ENCODE measurements around the gene INMT.

The INMT gene

GRCh38 chr7:30802812-30803211 lies 50.9 kb downstream of the INMT start:
- H3K27ac ChIP-seq, result no peak overlapping the region
- TF ChIP-seq CTCF (conservative IDR thresholded peaks at IDR 0.05), result no peak

GRCh38 chr7:30804078-30804661 lies 52.2 kb downstream of the INMT start:
- no peak for TF ChIP-seq CTCF (conservative IDR thresholded peaks at IDR 0.05)
- no peak overlapping the region for H3K27ac ChIP-seq

- TF ChIP-seq CTCF (conservative IDR thresholded peaks at IDR 0.05), result no peak
- no peak overlapping the region for H3K27ac ChIP-seq
Measured at GRCh38 chr7:30805081-30805691, 53.3 kb downstream of the INMT start.

GRCh38 chr7:30805931-30806330 lies 54.0 kb downstream of the INMT start:
- H3K27ac ChIP-seq, result no peak overlapping the region
- TF ChIP-seq CTCF (conservative IDR thresholded peaks at IDR 0.05), result no peak

Measured in VCaP (cell line).